Stimulated activated CD8-positive, alpha-beta memory T cell treated with anti-CD3 and anti-CD28 coated beads, Interleukin-12 subunit alpha, Interleukin-12 subunit beta, amount 100 ng/mL, for 24 hours (primary cell): ENCODE results near the gene ELAVL3.
"Not testable (repeated sequence)": the region's sequence is repeated elsewhere in the genome, so short reads cannot be mapped to it uniquely, and the experiment has no call there.

Source experiments
- DNase-seq: peaks from one replicate; pipeline ENCODE4 v3.0.0-alpha.2; 2020; ENCODE audit errors: extremely low read depth

Gene ELAVL3

DNA sequence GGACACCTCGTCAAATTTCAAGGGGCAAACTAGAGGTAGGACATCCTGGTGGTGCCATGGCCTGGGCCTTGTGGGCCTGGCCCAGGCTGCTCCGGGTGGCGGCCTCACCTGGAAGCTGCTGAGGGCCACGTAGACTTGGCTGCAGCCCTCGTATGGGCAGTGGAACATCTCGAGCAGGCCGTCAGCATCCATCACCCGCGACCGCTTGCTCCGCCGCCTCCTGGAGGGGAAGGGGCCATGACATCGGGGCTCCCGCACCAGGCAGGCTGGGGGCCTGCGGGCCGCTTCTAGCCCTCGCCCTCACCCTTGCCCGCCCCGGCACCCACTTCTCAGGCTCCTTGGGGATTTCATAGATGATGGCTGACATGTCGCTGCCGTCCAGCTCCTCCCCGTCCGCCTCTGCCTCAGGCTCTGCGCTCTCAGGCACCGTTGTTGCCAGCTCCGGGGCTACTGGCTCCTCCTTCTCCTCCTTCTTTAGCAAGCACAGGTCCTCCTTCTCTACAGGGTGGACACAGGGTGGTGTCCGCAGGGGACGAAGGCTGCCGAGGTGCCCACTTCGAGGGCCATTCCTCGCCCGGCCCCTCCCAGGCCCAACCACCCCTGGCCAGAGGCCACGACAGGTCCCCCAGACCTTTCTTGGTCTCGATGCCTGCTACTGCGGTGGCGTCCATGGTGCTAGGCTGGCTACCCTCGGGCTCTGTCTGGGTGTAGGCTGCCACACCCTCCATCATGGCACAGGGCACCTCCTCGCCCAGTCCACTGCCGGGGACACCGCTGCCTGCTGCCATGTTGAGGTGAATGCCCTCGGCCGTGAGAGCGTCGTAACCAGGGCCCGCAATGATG, 6.0 kb upstream of the ELAVL3 start:
- no peak for DNase-seq

DNA sequence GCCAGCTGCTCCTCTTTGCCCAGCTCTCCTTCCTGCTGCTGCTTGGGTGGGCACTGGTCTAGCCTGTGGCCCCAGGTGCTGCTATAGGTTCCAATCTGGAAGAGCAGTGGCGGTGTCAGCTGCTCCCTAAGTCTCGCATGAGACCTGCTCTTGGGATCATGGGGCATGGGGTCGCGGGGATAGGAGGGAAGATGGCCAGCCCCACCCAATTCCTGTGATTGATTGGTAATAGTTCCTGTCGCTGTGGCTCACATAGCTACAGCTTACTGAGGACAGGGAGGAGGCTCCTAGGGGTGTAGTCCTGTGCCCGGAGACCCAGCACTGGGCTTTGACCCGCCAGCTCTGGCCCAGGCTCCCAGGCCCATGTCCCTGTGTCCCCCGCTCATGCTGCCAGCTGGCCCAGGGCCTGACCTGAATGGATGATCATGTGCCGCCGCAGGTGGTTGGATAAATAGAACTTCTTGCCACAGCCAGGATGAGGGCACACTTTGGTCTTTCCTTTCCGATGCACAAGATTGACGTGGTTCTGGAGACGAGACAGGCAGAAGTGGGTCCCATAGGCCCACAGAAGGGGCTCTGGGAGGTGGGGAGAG, 4.5 kb upstream of the ELAVL3 start:
- no peak for DNase-seq

DNA sequence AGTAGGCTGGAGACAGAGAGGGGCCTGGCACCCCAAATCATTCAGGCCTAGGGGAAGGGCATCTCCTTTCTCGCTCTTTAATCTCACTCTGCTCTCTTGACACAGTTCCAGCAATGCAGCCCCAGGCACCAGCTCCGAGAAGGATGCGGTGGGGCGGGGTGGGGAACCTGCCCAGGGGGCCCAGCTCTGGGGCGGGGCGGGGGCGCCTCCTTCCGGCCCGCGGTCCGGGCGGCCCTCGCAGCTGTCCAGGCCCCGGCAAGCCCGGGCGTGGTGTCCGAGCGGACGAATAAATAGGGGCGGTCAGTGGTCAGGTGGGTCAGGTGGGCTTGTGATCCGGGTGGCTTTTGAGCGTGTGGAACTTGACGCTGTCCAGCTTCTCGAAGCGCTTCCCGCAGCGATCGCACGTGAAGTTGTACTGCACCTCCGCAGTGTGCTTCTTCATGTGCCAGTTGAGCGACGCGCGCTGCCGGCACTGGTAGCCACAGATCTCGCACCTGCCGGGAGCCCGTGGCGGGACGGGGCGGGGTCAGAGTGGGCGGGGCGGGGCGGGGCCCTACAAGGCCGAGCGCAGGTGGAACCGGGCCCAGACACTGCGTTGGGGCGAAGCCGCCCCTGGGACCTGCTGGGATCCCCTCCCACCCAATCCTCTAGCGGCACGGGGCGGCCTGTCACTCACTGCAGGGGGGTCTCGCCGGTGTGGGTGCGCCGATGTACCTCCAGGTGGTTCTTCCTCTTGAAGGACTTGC, 2.7 kb upstream of the ELAVL3 start:
- no peak for DNase-seq

DNA sequence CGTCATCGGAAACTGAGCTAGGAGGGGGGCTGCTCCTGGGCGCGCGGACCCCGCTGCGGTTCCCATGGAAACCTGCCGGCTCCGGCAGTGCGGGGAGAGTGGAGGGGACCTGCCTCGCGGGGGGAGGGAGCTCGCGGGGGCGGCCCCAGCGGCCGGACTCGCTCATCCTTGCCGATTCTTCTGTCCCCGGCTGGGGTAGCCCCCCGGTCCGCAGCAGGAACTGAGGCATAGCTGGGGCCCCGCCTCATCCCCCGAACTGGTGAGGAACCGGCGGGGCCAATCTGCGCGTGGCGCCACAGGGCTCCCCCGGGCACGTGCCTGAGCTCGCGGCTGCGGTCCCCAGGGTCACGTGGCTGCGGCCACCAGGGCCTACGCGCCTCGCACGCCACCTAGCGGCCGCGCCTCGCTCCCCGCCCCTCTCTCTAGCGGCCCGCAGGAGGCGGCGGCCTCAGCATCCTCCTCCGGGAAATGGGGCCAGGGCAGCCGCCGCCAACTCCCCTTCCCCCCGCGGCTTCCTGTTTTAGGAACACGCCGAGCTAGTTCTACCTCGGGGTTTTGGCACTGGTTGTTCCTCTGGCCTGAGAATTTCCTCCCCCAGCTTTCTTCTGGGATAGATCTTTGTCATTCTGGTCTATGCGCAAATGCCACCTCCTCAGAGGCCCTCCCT, 1.7 kb upstream of the ELAVL3 start:
- peak; percentile 76 for DNase-seq

DNA sequence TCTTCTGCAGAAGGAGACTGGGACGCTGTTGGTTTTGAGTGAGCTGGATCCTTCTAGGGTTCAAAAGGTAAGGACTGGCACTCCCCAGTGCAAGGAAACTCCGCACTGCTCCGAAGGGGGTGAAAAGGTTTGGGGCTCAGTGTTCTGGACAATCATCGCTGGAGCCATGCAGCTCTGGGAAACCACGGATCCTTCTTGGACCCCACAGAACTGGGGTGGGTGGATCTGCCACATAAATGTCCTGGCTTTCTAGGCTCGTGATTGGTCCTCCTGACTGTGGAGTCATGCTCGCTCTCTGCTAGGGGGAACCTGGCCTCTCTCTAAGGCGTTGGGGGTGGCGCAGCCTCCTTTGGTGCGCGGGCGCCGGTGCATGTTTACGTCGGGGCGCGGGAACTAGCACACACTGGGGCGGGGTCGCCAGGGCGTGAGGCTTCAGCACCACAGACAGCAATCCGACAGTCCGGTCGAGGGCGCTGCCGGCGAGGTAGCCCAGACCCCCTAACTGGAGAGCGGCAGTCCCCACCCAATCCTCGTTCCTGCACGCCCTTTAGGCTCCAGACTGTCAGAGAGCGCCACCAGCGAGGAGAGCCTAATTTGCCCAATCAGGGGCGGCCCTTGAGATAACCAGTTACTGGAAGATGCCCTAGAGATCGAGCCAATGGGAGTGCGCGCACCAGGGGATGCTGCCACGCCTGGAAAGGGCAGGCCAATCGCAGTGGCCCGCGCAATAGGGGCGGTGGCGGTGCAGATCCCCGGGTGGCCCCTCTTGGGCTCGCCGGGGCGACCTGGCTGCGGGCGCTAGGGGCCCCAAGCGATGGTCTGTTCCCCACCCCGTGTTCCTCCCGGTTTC, 913 bp upstream of the ELAVL3 start:
- peak; percentile 65 for DNase-seq

DNA sequence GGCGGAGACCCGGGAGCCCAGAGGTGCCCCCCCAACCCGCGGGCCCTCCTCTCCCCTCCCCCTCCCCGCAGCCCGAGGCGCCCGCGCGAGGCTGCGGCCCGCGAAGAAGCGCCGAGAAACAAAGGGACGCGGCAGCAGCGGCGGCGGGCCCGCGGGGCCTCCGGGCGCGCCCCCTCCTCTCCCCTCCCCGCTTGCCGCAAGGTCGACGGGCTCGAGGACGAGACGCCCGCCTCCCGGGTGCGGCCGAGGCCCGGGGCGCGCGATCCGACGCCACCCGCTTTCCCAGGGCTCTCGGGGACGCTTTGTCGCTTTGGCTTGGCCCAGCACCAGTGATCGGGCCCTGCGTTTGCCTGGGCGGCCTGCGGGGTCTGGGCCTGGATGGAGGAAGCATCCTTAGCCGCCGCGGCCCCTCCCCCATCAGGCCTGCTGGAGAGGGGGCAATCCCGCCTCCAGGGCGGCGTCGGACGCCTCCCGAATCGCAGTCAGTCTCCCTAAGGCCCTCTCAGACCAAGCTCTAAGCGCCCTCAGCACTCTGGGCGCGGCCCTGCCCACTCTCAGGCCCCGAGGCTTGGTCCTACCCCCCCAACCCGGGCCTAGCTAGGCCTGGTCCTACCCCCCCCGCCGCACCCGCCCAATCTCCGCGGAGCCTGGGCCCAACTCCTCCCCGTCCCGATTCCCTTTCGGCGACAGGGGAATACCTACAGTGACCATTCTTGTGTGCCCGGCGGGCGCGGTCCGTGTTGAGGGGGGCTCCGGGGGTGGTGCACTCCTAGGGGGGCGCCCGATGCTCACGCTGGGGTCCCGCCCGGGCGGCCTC, 740 bp downstream of the ELAVL3 start:
- DNase-seq = no peak

DNA sequence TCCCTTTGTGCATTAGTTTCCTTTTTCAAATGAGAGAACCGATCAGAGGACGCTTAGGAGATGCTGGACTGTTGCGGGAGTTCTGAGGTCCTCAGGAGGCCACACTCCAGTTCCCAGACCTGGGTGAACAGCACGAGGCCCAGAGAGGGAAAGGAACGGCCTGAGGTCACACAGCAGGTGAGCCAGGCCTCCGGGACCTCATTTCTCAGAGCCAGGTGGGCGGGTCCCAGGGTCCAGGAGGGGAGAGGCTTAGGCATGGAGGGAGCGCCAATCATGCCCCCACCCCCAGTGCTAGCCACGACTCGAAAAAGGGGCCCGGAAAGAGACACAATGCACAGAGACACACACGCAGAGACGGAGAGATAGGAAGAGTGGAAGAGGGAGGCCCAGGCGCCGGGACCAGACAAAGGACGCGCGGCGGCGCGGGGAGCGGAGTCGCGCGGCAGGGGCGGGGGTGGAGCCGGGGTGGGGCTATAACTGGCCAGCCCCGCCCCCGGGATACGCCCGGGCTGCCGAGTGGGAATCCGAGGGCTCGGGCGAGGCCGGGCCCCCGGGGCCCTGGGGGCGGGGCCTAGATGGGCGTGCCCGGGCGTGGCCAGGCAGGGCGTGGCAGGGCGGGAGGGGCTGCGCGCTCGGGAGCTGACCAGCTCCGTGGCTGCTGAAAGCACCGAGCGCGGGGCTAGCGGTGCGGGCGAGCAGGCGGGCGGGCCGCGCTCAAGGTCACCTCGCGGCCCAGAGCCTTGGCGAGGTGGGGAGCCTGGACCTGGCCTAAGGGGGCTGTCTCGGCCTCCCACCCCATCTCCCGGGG, 1.6 kb downstream of the ELAVL3 start:
- DNase-seq = no peak

DNA sequence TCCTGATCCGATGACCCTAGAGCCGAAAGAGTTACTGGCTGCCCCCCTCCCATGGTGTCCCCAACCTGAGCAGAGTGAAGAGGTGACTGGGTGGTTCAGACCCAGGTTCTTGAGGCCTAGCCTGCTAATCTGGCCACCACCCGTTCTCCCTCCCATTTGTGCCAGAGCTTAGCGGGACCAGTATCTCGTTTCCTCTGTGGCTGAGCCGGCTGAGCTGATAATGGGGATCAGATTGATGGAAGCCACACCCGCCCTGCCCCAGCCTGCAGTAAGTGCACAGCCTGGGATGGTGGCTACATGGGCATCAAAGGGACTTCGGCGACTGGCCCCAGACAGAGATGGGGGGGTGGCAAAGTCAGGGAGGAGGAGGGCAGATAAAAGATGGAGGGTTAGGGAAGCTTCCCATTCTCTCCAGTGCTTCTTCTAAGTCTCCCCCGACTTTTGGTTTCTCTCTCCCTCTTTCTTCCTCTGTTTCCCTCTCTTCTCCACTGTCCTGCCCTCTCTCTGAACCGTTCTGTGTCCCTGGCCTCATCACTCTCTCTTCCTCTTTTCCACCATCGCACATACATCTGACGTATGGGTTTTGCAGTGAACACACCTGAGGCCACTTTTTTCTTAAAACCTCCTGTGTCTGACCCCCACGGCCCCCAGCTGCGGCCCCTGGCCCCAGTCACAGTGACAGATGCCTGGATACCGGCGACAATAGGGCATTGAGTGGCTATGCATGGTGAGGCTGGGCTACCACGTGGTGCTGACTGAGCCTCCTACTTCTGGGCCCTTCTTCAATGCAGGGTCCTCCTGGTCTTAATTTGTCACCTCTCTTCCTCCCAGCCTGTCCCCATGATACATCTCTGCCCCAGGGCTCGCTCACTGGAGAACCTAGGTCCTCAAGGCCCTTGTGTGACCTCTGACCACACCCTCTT, 2.4 kb downstream of the ELAVL3 start:
- DNase-seq = no peak

DNA sequence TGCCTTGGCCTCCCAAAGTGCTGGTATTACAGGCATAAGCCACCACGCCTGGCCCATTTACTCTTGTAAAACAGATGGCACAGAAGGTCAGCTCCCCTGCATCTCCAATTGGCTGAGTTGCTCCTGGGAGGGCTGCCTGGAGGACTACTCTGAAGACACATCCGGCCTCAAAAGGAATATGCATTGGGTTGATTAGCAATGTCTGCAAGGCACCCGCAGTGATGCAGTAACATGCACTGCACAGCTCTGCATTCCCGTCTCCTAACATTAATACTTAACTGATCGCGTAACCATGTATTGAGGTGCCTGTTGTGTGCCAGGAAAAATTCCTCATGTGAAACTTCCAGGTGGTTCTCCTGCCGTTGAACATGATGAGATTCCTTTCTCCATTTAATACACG, 5.0 kb downstream of the ELAVL3 start:
- no peak for DNase-seq

DNA sequence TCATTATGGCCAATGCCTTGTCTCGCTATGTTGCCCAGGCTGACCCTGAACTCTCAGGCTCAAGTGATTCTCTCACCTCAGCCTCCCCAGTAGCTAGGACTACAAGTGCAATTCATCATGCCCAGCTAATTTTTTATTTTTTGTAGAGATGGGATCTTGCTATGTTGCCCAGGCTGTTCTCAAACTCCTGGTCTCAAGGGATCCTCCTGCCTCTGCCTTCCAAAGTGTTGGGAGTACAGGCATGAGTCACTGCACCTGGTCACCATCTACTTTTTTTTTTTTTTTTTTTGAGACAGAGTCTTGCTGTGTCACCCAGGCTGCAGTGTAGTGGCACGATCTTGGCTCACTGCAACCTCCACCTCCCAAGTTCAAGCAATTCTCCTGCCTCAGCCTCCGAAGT, 5.5 kb downstream of the ELAVL3 start:
- not testable (repeated sequence) for DNase-seq

DNA sequence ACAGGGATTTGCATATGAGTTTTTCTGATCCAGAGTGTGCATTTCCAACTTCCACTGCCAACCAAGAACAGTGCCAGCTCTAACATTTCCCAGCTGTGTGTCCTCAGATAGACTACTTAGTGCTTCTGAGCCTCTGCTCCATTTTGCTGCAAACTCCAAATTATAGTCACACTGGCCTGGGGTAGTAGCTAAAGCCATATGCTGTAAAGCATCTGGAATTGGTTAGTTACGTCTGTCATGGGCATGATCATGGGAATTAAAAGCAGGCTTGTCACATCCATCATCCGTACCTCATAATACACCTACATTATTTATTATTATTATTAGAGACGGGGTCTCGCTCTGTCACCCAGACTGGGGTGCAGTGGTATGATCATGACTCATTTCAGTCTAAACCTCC, 7.1 kb downstream of the ELAVL3 start:
- DNase-seq = no peak

DNA sequence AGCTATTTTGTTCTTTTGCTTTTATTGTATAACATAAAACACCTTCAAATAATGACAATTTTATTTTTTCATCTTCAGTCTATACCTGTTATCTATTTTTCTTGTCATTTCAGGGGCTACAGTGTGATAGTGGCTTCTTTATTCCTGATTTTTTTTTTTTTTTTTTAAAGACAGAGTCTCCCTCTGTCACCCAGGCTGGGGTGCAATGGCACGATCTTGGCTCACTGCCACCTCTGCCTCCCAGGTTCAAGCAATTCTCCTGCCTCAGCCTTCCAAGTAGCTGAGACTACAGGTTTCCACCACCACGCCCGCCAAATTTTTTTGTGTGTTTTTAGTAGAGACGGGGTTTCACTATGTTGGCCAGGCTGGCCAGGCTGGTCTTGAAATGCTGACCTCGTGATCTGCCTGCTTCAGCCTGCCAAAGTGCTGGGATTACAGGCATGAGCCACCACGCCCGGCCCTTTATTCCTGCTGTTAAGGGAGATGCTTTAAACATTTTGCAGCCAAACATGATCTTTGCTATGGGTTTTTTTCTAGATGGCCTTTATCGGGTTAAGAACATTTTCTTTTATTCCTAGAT, 12.5 kb downstream of the ELAVL3 start:
- not testable (repeated sequence) for DNase-seq

DNA sequence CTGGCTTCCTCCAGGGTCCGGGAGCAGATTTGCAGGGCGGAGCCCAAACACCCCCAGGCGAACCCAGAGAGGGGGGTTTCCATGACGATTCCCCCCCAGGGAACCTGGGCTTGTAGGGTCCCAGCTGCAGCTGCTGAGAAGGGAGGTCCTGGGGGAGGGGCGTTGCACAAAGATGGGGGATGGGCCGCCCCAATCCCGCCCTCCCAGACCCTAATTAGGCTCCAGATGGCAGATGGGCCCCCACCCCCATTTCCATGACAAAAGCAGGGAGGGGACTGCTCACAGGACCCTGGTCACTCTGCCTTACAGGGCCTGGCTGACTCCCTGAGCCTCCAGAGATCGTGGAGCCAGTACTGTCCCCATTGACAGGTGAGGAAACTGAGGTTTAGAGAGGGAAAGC, 15.2 kb downstream of the ELAVL3 start:
- DNase-seq = no peak

DNA sequence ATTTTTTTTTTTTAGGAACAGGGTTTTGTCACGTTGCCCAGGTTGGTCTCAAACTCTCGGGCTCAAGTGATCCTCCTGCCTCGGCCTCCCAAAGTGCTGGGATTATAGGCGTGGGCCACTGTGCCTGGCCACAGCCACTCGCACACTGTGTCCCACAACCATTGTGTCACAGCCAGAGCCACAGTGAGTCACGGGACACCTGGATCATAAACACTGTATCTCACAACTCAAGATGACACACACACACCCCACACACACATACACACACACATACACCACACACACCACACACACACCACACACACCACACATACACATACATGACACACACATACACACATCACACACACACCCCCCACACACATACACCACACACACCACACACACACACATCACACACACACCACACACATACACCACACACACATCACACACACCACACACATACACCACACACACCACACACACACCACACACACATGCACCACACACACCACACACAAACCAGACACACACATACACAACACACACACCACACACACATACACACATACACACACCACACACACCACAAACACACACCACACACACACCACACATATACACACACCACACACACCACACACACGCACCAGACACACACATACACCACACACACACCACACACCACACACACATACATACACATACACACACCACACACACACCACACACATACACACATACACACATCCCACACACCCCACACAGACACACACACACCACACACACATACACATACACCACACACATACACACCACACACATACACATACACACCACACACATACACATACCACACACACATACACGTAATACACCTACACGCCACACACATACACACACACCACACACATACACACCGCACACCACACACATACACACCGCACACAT, 16.2 kb downstream of the ELAVL3 start:
- no peak for DNase-seq

DNA sequence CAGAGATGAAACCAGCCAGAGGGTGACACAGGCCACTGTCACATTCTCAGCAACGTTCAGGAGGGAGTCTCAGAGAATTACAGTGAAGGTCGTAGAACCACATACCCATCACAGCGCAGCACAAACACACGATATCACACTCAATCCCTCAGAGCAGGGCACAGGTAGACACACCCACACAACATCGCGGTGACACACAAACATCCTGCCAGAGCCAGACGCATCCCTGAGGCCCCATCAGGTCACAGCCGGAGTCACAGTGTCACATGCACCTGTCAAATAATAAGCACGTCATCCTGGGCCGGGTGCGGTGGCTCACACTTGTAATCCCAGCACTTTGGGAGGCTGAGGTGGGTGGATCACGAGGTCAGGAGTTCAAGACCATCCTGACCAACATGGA, 17.5 kb downstream of the ELAVL3 start:
- no peak for DNase-seq

DNA sequence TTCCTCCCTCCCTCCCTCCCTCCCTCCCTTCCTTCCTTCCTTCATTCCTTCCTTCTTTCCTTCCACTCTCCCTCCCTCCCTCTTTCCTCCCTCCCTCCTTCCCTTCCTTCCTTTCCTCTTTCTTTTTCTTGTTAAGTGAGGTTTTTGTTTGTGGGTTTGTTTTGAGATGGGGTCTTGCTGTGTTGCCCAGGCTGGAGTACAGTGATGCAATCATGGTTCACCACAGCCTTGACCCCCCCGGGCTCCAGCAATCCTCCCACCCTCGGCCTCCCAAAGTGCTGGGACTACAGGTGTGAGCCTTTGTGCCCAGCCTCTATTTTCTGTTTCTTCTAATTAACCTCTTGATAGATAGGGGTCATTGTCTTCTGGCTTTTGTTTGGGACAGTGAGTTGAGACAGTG, 19.4 kb downstream of the ELAVL3 start:
- DNase-seq = no peak

DNA sequence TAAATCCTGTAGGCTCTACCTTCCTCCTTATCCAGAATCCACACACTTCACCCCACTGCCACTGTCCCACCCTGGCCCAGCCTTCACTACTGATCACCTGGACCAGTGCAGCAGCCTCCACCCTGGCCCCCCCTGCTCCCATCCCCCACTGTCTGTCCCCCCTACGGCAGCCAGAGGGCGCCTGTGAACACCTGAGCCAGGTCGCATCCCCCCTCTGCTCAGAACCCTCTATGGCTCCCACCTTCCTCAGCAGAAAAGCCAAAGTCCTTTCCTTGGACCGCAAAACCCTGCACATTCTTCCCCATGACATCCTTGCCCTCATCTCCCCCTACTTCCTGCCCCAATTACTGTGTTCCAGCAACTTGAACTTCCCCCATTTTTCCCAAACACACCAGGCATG, 20.6 kb downstream of the ELAVL3 start:
- no peak for DNase-seq
